ENCODE data around the gene CCDC150. TPM values are rescaled to one million over a fixed set of nuclear protein-coding genes. Genes with fewer than 3 reads are reported as not detected.
A peak's percentile ranks its signal among the peaks of the same experiment; 100 is the strongest.
"Not testable (repeated sequence)": the region's sequence is repeated elsewhere in the genome, so short reads cannot be mapped to it uniquely, and the experiment has no call there.

Gene CCDC150
- polyA plus RNA-seq, 10 donors: 3.8 to 7.3 (median 4.9) TPM

- no peak for DNase-seq
Observed at GRCh38 chr2:196711625-196712024, 72.1 kb downstream of the CCDC150 start.

- no peak for DNase-seq
Observed at GRCh38 chr2:196712867-196713266, 73.4 kb downstream of the CCDC150 start.

GRCh38 chr2:196718419-196719109 lies 79.0 kb downstream of the CCDC150 start:
- peak in 2 of 3 donors; percentile 15 to 37 for DNase-seq

GRCh38 chr2:196719110-196719872 lies 79.8 kb downstream of the CCDC150 start:
- peak; percentile 53 to 85 (median 74) for DNase-seq

- no peak for DNase-seq
Observed at GRCh38 chr2:196723571-196723970, 84.1 kb downstream of the CCDC150 start.

GRCh38 chr2:196725218-196725617 lies 85.7 kb downstream of the CCDC150 start:
- DNase-seq: no peak

GRCh38 chr2:196725882-196726281 lies 86.4 kb downstream of the CCDC150 start:
- DNase-seq: no peak

- no peak for DNase-seq
Observed at GRCh38 chr2:196729418-196729817, 89.9 kb downstream of the CCDC150 start.

GRCh38 chr2:196736646-196737045 lies 97.1 kb downstream of the CCDC150 start:
- not testable (repeated sequence) for DNase-seq

GRCh38 chr2:196737046-196737445 lies 97.5 kb downstream of the CCDC150 start:
- no peak for DNase-seq

GRCh38 chr2:196739031-196739430 lies 99.5 kb downstream of the CCDC150 start:
- no peak for DNase-seq

GRCh38 chr2:196742216-196742615 lies 102.7 kb downstream of the CCDC150 start:
- no peak for DNase-seq

- no peak for DNase-seq
Observed at GRCh38 chr2:196742685-196743084, 103.2 kb downstream of the CCDC150 start.

- no peak for DNase-seq
Observed at GRCh38 chr2:196743165-196743564, 103.7 kb downstream of the CCDC150 start.

GRCh38 chr2:196745711-196746110 lies 106.2 kb downstream of the CCDC150 start:
- no peak for DNase-seq

GRCh38 chr2:196747400-196747799 lies 107.9 kb downstream of the CCDC150 start:
- DNase-seq: no peak

GRCh38 chr2:196748123-196748522 lies 108.6 kb downstream of the CCDC150 start:
- no peak for DNase-seq

GRCh38 chr2:196750291-196750923 lies 110.9 kb downstream of the CCDC150 start:
- DNase-seq: no peak

GRCh38 chr2:196750977-196751631 lies 111.6 kb downstream of the CCDC150 start:
- DNase-seq: peak; percentile 8 to 62 (median 38)

GRCh38 chr2:196758474-196759377 lies 119.2 kb downstream of the CCDC150 start:
- DNase-seq: peak; percentile 14 to 53 (median 14)

GRCh38 chr2:196759378-196759706 lies 119.8 kb downstream of the CCDC150 start:
- no peak for DNase-seq

All from muscle of back (tissue), 11 donors.